ENCODE data around the gene SLC22A1.
"Not testable (repeated sequence)": the region's sequence is repeated elsewhere in the genome, so short reads cannot be mapped to it uniquely, and the experiment has no call there.

SLC22A1 gene

DNA sequence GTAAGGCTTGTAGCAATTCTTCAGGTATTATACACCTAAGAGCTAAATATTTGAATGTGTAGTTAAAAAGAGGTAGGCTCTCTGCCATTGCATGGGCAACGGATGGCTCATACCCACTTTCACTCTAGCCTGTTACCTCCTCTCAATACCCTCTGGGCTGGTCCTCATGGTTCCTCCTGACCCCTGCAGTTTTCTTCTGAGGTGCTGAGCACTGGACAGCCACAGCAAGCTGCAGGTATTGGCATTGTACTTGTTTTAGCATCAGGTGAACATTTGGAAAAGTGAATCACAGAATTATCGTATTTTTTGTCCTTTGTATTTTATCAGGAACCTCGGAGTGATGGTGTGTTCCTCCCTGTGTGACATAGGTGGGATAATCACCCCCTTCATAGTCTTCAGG, 32.9 kb downstream of the SLC22A1 start:
- no peak for DNase-seq
- intact Hi-C loops (cut with DNase I): no loop called here

- intact Hi-C loops (cut with DNase I): no loop called here
- DNase-seq: no peak
Measured at GRCh38 chr6:160156842-160157241, 35.2 kb downstream of the SLC22A1 start.

DNA sequence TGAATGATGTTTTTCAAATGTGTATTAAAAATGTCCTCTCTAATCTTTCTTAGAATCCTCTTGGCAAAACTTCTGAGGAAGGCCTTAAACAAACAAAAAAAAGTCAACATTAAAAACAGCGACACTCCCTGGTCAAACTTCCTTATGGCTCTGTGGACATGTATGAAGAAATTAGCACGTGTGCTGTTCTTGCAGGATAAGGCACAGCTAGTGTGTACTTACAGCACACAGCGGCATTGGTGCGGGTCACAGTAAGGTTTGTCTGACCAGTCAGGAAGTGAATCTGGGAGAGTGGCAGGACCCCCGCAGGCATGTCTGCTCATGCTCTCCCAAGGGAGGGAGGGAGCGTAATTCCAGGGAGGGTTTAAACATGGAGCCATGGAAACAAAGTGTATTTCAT, 38.8 kb downstream of the SLC22A1 start:
- intact Hi-C loops (cut with DNase I): no loop called here
- DNase-seq: no peak

GRCh38 chr6:160160929-160161646, 39.5 kb downstream of the SLC22A1 start:
- DNase-seq: no peak
- intact Hi-C loops (cut with DNase I): no loop called here

DNA sequence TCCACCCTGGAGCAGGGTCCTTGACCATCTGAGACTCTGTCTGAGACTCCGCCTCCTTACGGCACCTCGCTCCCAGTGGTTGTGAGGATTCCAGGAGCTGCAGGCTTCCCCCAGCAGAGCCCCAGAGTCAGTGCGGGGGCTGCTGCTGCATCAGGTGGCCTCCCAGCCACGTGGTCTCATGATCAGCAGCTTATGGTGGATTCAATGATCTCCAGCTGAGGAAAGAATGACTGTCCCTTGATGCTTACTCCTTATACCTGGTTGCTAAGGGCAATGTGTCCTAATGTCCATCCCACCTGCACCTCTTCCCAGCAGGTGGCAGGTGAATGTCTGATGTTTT, 40.0 kb downstream of the SLC22A1 start:
- DNase-seq: no peak
- intact Hi-C loops (cut with DNase I): no loop called here

DNA sequence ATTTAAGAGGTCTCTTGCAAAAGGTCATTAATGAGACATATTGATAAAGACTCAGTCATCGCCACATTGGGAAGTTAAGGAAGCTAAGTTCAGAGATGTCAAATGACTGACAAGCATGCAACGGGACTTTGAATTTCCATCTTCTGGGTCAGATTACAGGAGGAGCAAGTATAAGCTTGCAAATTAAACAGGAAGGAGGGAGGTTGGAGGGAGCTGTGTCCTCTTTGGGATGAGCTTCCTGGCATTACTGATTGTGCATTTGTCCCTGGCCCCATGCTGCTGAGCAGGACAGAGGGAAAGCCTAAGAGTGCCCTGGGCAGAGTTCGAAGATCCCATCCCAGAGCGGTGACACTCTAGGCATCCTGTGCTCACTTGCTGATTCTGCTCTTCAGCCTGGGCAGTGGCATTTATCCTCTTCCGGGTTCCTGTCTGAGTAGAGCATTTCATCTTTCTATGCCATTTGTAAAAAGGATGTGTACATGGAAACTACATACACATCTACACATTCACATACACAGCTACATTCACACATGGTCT, 40.5 kb downstream of the SLC22A1 start:
- intact Hi-C loops (cut with DNase I): no loop called here
- no peak for DNase-seq

GRCh38 chr6:160163425-160163824, 41.8 kb downstream of the SLC22A1 start:
- DNase-seq: no peak
- intact Hi-C loops (cut with DNase I): no loop called here

DNA sequence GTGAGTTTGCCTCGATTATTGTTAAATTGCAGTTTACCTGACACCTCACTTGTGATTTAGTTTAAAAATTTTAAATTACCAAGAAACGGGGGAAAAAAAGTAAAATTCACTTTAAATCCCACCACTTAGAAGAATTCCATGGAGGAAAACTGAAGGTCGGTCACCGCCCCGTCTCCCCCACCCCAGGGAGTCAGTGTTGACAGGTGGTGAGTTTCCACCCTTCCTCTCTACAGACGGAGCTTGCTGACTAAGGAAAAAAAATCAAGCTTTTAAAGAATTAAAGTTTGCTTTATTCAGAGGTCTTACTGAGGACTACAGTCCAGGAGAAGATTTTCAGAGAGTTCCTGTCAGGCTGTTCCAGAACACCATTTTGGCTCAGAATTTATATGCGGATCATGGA, 42.3 kb downstream of the SLC22A1 start:
- intact Hi-C loops (cut with DNase I): no loop called here
- DNase-seq: no peak

DNA sequence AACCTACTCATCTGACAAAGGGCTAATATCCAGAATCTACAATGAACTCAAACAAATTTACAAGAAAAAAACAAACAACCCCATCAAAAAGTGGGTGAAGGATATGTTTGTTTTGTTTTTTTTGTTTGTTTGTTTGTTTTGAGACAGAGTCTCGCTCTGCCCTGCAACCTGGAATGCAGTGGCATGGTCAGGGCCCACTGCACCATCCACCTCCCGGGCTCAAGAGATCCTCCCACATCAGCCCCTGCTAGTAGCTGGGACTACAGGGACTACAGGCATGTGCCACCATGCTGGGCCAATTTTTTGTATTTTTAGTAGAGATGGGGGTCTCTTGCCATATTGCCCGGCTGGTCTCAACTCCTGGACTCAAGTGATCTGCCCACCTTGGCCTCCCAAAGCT, 44.3 kb downstream of the SLC22A1 start:
- intact Hi-C loops (cut with DNase I); DNase-seq: not testable (repeated sequence)

DNA sequence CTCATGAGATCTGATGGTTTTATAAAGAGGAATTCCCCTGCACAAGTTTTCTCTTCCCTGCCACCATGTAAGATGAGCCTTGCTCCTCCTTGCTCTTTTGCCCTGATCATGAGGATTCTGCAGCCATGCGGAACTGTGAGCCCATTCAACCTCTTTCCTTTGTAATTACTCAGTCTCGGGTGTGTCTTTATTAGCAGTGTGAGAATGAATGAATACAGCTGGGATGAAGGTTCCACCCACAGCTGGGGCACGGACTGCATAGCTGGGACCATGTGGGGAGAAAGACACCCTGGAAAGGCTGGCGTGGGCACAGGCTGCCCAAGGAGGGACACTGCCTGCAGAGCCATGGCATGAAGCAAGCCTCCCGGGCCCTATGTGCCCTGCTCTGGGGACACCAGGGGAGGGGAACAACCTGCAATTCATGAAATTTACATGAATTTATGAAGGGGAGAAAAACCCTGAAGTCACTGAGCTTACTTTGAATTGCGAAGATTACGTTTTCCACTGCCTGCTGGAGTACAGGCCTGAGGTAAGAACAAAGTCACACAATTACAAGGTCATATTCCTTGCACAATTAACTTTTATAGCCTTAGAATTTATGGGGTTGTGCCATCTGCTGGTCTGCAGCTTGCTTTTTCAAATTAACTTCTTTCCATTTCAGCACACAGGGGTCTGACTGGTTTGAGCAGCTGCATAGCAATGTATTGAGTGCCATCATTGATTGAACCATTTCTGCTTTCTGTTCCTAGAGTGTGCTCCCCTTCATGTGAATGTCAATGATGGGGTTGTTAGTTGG, 46.2 kb downstream of the SLC22A1 start:
- intact Hi-C loops (cut with DNase I): no loop called here
- DNase-seq: no peak

- intact Hi-C loops (cut with DNase I): no loop called here
- DNase-seq: no peak
Measured at GRCh38 chr6:160170018-160170680, 48.5 kb downstream of the SLC22A1 start.

DNA sequence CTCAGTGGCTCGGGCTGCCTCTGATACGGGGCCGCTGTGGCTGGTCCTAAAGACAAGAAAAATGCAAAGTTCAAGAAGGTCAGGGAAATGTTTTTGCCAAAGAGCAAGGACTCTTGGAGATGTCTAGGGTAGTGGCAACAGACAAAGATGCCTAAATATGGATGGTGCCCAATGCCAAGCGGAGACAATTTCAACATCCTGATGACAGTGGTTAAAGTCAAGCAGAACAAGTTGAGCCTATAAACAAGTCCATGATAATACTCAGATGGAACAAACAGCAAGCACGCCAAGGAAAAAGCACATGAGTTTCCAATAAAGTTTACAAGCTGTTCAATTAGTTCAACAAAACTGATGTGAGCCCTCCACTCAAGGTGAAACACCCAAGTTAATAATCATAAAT, 51.1 kb downstream of the SLC22A1 start:
- DNase-seq: no peak
- intact Hi-C loops (cut with DNase I): no loop called here

- peak in 2 of 42 donors; percentile 6 to 14 for DNase-seq
- intact Hi-C loops (cut with DNase I): no loop called here
Measured at GRCh38 chr6:160173806-160174527, 52.4 kb downstream of the SLC22A1 start.

GRCh38 chr6:160174681-160175080, 53.1 kb downstream of the SLC22A1 start:
- no peak for DNase-seq
- intact Hi-C loops (cut with DNase I): no loop called here

- intact Hi-C loops (cut with DNase I): no loop called here
- DNase-seq: no peak
Measured at GRCh38 chr6:160177220-160177619, 55.6 kb downstream of the SLC22A1 start.

DNA sequence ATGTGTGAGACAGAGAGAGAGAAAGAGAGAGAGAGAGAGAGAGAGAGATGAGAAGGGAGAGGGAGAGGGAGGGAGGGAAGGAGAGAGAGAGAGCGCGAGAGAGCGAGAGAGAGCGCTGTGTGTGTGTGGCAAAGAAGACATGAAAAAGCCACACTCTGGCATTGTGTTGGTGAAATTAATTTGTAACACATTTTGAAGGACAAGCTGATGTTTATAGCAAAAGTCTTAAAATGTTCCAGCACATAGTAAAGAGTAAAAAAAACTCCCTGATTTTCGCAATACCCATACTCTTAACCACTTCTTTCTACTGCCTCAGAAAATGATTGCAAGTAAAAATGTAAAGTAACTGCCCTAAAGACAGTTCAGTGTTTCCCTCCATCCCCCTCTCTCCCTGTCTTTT, 56.7 kb downstream of the SLC22A1 start:
- intact Hi-C loops (cut with DNase I): no loop called here
- no peak for DNase-seq

DNA sequence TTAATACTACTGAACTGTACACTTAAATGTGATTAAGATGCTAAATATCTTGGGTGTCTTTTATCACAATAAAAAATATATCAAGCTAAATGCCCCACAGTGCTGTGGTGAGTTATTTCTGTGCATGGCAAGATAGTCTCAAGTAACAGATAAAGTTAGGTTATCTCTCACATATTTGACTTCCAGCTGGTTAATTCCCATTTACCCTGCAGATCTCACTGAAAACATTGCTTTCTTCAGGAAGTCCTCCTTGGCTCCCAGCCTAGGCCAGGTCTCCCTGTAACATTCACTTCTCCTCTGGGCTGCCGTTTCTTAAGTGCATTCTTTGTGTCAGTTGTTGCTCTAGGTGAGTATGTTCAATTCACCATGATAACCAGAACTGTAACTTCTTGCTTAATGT, 59.1 kb downstream of the SLC22A1 start:
- DNase-seq: no peak
- intact Hi-C loops (cut with DNase I): no loop called here

DNA sequence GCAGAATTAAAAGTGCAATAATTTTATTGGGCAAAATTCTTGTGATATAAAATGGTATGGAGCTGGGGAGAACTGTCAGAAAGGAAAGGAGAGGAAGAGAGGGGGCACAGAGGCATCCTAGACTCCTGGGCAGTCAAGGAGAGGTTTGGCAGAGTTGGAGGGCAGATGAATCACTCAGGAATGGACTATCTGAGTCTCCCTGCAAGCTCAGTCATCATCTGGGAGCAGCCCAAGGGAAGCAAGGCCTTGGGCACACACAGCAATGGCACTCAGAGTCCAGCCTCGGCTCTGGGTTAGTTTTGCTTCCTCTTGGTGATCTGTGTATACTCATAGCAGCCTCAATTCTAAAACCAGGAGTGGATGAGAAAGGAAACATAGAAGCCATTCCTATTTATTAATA, 67.2 kb downstream of the SLC22A1 start:
- intact Hi-C loops (cut with DNase I): no loop called here
- no peak for DNase-seq

DNA sequence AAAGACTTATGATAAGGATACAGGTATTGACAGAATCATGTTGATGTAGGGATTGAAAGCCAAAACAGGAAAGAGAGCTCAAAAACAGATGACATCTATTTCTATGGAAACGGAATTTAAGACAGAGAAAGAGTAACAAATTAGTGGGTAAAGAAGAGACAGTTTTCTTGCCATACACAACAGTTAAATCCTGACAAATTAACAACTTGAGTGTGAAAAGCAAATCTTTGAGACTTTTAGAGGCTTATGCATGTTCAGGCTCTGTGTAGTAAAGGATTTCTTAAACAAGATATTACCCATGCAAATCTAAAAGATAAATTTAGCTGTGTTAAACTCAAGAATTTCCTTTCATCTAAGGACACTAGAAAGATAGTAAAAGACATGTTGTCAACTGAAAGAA, 68.5 kb downstream of the SLC22A1 start:
- intact Hi-C loops (cut with DNase I): no loop called here
- no peak for DNase-seq

GRCh38 chr6:160190973-160191372, 69.4 kb downstream of the SLC22A1 start:
- no peak for DNase-seq

More at GRCh38 chr6:160190973-160191372, 69.4 kb downstream of the SLC22A1 start:
- intact Hi-C loops (cut with DNase I): no loop called here

Data from head of caudate nucleus (tissue), 42 donors.